Measurements from ENCODE around the gene LINGO3.

LINGO3 gene

GRCh38 chr19:2291185-2291751 lies 16.7 kb downstream of the LINGO3 start:
- TF ChIP-seq Cebpa-rat (IDR thresholded peaks at IDR 0.05), result no peak
- Histone ChIP-seq H3K36me3 (peaks cover 0 to 54% (median 32%) of the 10 kb centered on the region in 11 experiments; a peak in 17 of 22 replicates), H3K27me3 (peaks cover 0 to 32% (median 0%) of the 10 kb centered on the region in 11 experiments; a peak in 4 of 22 replicates), H3K4me3 (peak overlapping the region; percentile 65 to 87 (median 80)), H4K20me1 (peaks cover 11 to 83% (median 57%) of the 10 kb centered on the region in 11 experiments; a peak in 19 of 22 replicates), H3K9me3 (replicated peaks in 1 of 11) (no peaks in the 10 kb centered on the region), H3K4me2 (peak overlapping the region; percentile 95 to 100 (median 98)), H3K27ac (peak overlapping the region in 9 of 11 experiments; percentile 94 to 99 (median 97); a peak in 18 of 22 replicates), H3K9ac (peak overlapping the region; percentile 83 to 94 (median 91)), H3K4me1 (peaks cover 77 to 97% (median 89%) of the 10 kb centered on the region in 10 experiments)

GRCh38 chr19:2290441-2291184 lies 17.3 kb downstream of the LINGO3 start:
- H3K27ac ChIP-seq, result peak overlapping the region; percentile 61 to 99 (median 97); a peak in 21 of 22 replicates
- H3K36me3 ChIP-seq, result peaks cover 0 to 48% (median 26%) of the 10 kb centered on the region in 11 experiments; a peak in 17 of 22 replicates
- H3K9ac ChIP-seq, result peak overlapping the region; percentile 83 to 94 (median 91)
- TF ChIP-seq Cebpa-rat (IDR thresholded peaks at IDR 0.05), result no peak
- peaks cover 80 to 97% (median 89%) of the 10 kb centered on the region in 10 experiments for H3K4me1 ChIP-seq
- H3K4me3 ChIP-seq, result peak overlapping the region; percentile 65 to 87 (median 80)
- peaks cover 11 to 83% (median 50%) of the 10 kb centered on the region in 11 experiments; a peak in 19 of 22 replicates for H4K20me1 ChIP-seq
- H3K4me2 ChIP-seq, result peak overlapping the region; percentile 95 to 100 (median 98)
- H3K27me3 ChIP-seq, result peaks cover 0 to 34% (median 0%) of the 10 kb centered on the region in 11 experiments; a peak in 4 of 22 replicates
- no peaks in the 10 kb centered on the region for H3K9me3 ChIP-seq (replicated peaks in 1 of 11)

GRCh38 chr19:2289714-2290435 lies 18.1 kb downstream of the LINGO3 start:
- Histone ChIP-seq H3K36me3 (peaks cover 0 to 40% (median 20%) of the 10 kb centered on the region in 11 experiments; a peak in 15 of 22 replicates), H3K9ac (peak overlapping the region; percentile 83 to 94 (median 91)), H3K27me3 (peaks cover 0 to 34% (median 0%) of the 10 kb centered on the region in 11 experiments; a peak in 4 of 22 replicates), H4K20me1 (peaks cover 11 to 83% (median 43%) of the 10 kb centered on the region in 11 experiments; a peak in 19 of 22 replicates), H3K27ac (peak overlapping the region; percentile 66 to 99 (median 97); a peak in 21 of 22 replicates), H3K4me2 (peak overlapping the region; percentile 95 to 100 (median 98)), H3K4me1 (peaks cover 74 to 97% (median 89%) of the 10 kb centered on the region in 10 experiments), H3K4me3 (peak overlapping the region; percentile 65 to 87 (median 80)), H3K9me3 (replicated peaks in 1 of 11) (no peaks in the 10 kb centered on the region)
- TF ChIP-seq Cebpa-rat (IDR thresholded peaks at IDR 0.05), result peak in 3 of 11 experiments; percentile 7 to 53 (median 38); a peak in 2 of 22 replicates

GRCh38 chr19:2288818-2289713 lies 18.9 kb downstream of the LINGO3 start:
- Histone ChIP-seq H3K27ac (peak overlapping the region; percentile 66 to 99 (median 97); a peak in 21 of 22 replicates), H3K27me3 (peaks cover 0 to 33% (median 0%) of the 10 kb centered on the region in 11 experiments; a peak in 4 of 22 replicates), H3K4me1 (peaks cover 66 to 93% (median 85%) of the 10 kb centered on the region in 10 experiments), H3K4me2 (peak overlapping the region; percentile 95 to 100 (median 98)), H3K36me3 (peaks cover 0 to 36% (median 18%) of the 10 kb centered on the region in 11 experiments; a peak in 15 of 22 replicates), H3K9me3 (replicated peaks in 1 of 11) (no peaks in the 10 kb centered on the region), H3K9ac (peak overlapping the region; percentile 83 to 94 (median 91); a peak in 21 of 22 replicates), H4K20me1 (peaks cover 11 to 77% (median 35%) of the 10 kb centered on the region in 11 experiments; a peak in 19 of 22 replicates), H3K4me3 (peak overlapping the region; percentile 65 to 87 (median 80))
- no peak for TF ChIP-seq Cebpa-rat (IDR thresholded peaks at IDR 0.05)

GRCh38 chr19:2288338-2288817 lies 19.6 kb downstream of the LINGO3 start:
- H4K20me1 ChIP-seq, result peaks cover 11 to 76% (median 28%) of the 10 kb centered on the region in 11 experiments; a peak in 18 of 22 replicates
- no peak for TF ChIP-seq Cebpa-rat (IDR thresholded peaks at IDR 0.05)

GRCh38 chr19:2287585-2288337 lies 20.2 kb downstream of the LINGO3 start:
- Histone ChIP-seq H3K4me3 (peak overlapping the region in 7 of 10 experiments; percentile 3 to 86 (median 39); a peak in 9 of 20 replicates), H3K36me3 (peaks cover 0 to 23% (median 13%) of the 10 kb centered on the region in 11 experiments; a peak in 15 of 22 replicates), H3K27ac (peak overlapping the region in 9 of 11 experiments; percentile 94 to 99 (median 97); a peak in 19 of 22 replicates), H3K27me3 (peaks cover 0 to 30% (median 0%) of the 10 kb centered on the region in 11 experiments; a peak in 4 of 22 replicates), H3K4me2 (peak overlapping the region; percentile 95 to 100 (median 98)), H3K9ac (peak overlapping the region in 9 of 11 experiments; percentile 89 to 94 (median 92); a peak in 18 of 22 replicates), H3K4me1 (peaks cover 58 to 93% (median 82%) of the 10 kb centered on the region in 10 experiments), H3K9me3 (replicated peaks in 1 of 11) (no peaks in the 10 kb centered on the region), H4K20me1 (peaks cover 11 to 76% (median 22%) of the 10 kb centered on the region in 11 experiments; a peak in 18 of 22 replicates)
- TF ChIP-seq Cebpa-rat (IDR thresholded peaks at IDR 0.05), result no peak

More at GRCh38 chr19:2288338-2288817, 19.6 kb downstream of the LINGO3 start:
- Histone ChIP-seq H3K27me3 (peaks cover 0 to 30% (median 0%) of the 10 kb centered on the region in 11 experiments; a peak in 4 of 22 replicates), H3K36me3 (peaks cover 0 to 29% (median 18%) of the 10 kb centered on the region in 11 experiments; a peak in 15 of 22 replicates), H3K4me1 (peaks cover 60 to 93% (median 83%) of the 10 kb centered on the region in 10 experiments), H3K27ac (peak overlapping the region; percentile 66 to 99 (median 97); a peak in 21 of 22 replicates), H3K4me2 (peak overlapping the region; percentile 95 to 100 (median 98)), H3K4me3 (peak overlapping the region in 7 of 10 experiments; percentile 12 to 87 (median 84); a peak in 6 of 20 replicates), H3K9me3 (replicated peaks in 1 of 11) (no peaks in the 10 kb centered on the region), H3K9ac (peak overlapping the region; percentile 83 to 94 (median 91); a peak in 19 of 22 replicates)

Data from BLaER1 treated with 17β-estradiol and CSF1 and Interleukin-3, amounts not matched to agents 10 nM and 100 nM (cell line).